ENCODE results near the gene MLX. TPM values are rescaled to one million over a fixed set of nuclear protein-coding genes. Genes with fewer than 3 reads are reported as not detected.
"Not testable (repeated sequence)": the region's sequence is repeated elsewhere in the genome, so short reads cannot be mapped to it uniquely, and the experiment has no call there.

The MLX gene
- polyA plus RNA-seq, 10 donors = 33.4 to 42.9 (median 38.5) TPM

DNA sequence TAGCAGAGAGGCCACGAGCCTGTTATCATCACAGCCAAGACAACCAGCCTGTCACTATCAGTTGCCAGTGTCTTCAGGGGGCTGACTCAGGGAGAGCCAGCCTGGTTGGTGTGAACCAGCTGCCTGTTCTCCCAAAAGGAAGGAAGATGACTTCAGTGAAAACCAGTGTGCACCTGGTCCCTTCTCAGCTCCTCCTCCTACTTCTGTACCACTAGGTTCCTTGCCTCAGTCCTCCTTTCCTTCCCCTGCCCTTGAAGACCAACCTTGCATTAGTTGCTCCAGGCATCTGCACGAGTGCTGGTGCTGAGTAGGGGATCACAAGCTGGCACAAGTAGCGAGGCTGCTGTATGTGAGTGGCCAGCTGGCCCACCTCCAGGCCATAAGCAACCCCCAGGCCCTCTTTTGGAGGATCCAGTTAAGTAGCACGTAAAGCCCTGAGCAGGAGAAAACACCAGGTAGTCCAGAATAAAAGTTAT is 51.1 kb downstream of the MLX start:
- peak in 2 of 3 donors; percentile 7 to 9 for DNase-seq

- DNase-seq = peak; percentile 57 to 69 (median 58)
Measured at GRCh38 chr17:42618442-42619150, 51.7 kb downstream of the MLX start.

DNA sequence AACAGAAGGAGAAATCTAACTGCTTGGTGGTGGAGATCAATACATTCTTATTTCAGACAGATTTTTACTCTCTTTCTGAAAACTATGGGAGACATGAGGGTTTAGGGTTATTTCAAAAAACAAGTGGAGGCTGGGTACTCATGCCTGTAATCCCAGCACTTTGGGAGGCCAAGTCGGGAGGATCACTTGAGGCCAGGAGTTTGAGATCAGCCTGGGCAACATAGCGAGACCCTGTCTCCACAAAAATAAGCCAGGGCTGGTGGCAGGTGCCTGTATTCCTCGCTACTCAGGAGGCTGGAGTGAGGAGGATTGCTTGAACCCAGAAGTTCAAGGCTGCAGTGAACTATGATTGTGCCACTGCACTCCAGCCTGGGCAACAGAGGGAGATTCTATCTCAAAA is 55.1 kb downstream of the MLX start:
- DNase-seq = not testable (repeated sequence)

Other genes with a start within 250 kb of the MLX start
- 10 to 100 TPM; 40.2 to 62.7 (median 49.9) TPM for gene STAT3, start 178.7 kb upstream of the MLX start, polyA plus RNA-seq (ENCODE audit: insufficient read length in 10 of 10)
- 100 to 1,000 TPM; 231 to 303 (median 258) TPM for gene CAVIN1, start 143.8 kb upstream of the MLX start, polyA plus RNA-seq (ENCODE audit: insufficient read length in 10 of 10)
- 10 to 100 TPM; 16.9 to 39.2 (median 21.5) TPM for gene ATP6V0A1, start 108.2 kb upstream of the MLX start, polyA plus RNA-seq (ENCODE audit: insufficient read length in 10 of 10)
- gene NAGLU, start 30.9 kb upstream of the MLX start, polyA plus RNA-seq (ENCODE audit: insufficient read length in 10 of 10) = 10 to 100 TPM; 15.2 to 21.4 (median 17.5) TPM
- gene HSD17B1, start 14.2 kb upstream of the MLX start, polyA plus RNA-seq (ENCODE audit: insufficient read length in 10 of 10) = 1 to 10 TPM; 1.7 to 3.6 (median 2.6) TPM
- gene COASY, start 5.0 kb upstream of the MLX start, polyA plus RNA-seq (ENCODE audit: insufficient read length in 10 of 10) = 10 to 100 TPM; 20.0 to 29.7 (median 27.1) TPM
- gene PSMC3IP, start 10.6 kb downstream of the MLX start, polyA plus RNA-seq (ENCODE audit: insufficient read length in 10 of 10) = 10 to 100 TPM in 3 of 10 donors, 1 to 10 TPM in 7; 7.7 to 14.6 (median 9.5) TPM
- 10 to 100 TPM; 26.0 to 36.0 (median 32.1) TPM for gene RETREG3, start 42.3 kb downstream of the MLX start, polyA plus RNA-seq (ENCODE audit: insufficient read length in 10 of 10)
- gene TUBG1, start 42.6 kb downstream of the MLX start, polyA plus RNA-seq (ENCODE audit: insufficient read length in 10 of 10) = 10 to 100 TPM; 29.7 to 39.5 (median 34.5) TPM
- 10 to 100 TPM in 9 of 10 donors, 1 to 10 TPM in 1; 9.7 to 21.2 (median 12.6) TPM for gene TUBG2, start 92.2 kb downstream of the MLX start, polyA plus RNA-seq (ENCODE audit: insufficient read length in 10 of 10)
- gene PLEKHH3, start 109.9 kb downstream of the MLX start, polyA plus RNA-seq (ENCODE audit: insufficient read length in 10 of 10) = 10 to 100 TPM; 23.6 to 41.7 (median 35.5) TPM
- gene CCR10, start 114.7 kb downstream of the MLX start, polyA plus RNA-seq (ENCODE audit: insufficient read length in 10 of 10) = 1 to 10 TPM in 7 of 10 donors, under 1 TPM in 3; 0.71 to 2.1 (median 1.6) TPM
- gene CNTNAP1, start 115.4 kb downstream of the MLX start, polyA plus RNA-seq (ENCODE audit: insufficient read length in 10 of 10) = 10 to 100 TPM; 10.2 to 15.7 (median 11.9) TPM
- 10 to 100 TPM; 15.5 to 31.4 (median 19.0) TPM for gene EZH1, start 177.9 kb downstream of the MLX start, polyA plus RNA-seq (ENCODE audit: insufficient read length in 10 of 10)
- 10 to 100 TPM; 56.8 to 86.9 (median 73.2) TPM for gene RAMP2, start 194.1 kb downstream of the MLX start, polyA plus RNA-seq (ENCODE audit: insufficient read length in 10 of 10)
- 10 to 100 TPM; 26.0 to 38.5 (median 31.9) TPM for gene VPS25, start 206.3 kb downstream of the MLX start, polyA plus RNA-seq (ENCODE audit: insufficient read length in 10 of 10)
- gene WNK4, start 213.5 kb downstream of the MLX start, polyA plus RNA-seq (ENCODE audit: insufficient read length in 10 of 10) = 1 to 10 TPM in 3 of 10 donors, under 1 TPM in 7; 0.31 to 1.3 (median 0.54) TPM
- gene COA3, start 231.6 kb downstream of the MLX start, polyA plus RNA-seq (ENCODE audit: insufficient read length in 10 of 10) = 10 to 100 TPM; 48.5 to 61.5 (median 57.3) TPM
- gene CNTD1, start 231.8 kb downstream of the MLX start, polyA plus RNA-seq (ENCODE audit: insufficient read length in 10 of 10) = 1 to 10 TPM in 3 of 10 donors, under 1 TPM in 7; 0.46 to 1.5 (median 0.74) TPM